Measurements from ENCODE around the gene PHEX.

DNA sequence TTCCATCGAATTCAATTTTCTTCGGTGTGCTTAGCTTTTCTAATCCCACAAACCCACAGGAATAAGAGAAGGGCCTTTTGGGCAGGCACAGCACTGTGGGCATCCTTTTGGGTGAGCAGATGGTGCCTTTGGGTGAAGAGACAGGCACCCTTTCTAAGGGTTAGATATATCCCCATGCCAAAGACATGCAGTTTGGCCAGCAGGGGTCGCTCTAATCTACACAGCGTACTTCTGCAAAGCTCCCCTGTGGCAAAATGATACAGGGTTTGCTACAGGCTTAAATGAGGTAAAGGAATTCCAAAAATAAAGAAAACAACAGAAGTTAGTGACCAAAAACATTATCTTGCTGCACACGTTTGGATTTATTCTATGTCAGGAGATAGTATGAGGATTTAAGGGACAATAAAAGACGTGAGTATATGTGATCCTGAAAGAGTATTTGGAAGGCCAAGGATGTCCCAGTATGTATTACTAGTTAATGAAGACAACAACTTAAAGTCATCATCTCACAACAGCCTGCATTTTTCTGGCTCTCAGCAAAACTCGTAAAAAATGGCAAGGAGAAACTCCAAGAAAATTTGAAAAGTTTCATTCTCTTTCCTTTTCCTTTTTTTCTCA, 49.5 kb downstream of the PHEX start:
- TF ChIP-seq, protein P1, sequence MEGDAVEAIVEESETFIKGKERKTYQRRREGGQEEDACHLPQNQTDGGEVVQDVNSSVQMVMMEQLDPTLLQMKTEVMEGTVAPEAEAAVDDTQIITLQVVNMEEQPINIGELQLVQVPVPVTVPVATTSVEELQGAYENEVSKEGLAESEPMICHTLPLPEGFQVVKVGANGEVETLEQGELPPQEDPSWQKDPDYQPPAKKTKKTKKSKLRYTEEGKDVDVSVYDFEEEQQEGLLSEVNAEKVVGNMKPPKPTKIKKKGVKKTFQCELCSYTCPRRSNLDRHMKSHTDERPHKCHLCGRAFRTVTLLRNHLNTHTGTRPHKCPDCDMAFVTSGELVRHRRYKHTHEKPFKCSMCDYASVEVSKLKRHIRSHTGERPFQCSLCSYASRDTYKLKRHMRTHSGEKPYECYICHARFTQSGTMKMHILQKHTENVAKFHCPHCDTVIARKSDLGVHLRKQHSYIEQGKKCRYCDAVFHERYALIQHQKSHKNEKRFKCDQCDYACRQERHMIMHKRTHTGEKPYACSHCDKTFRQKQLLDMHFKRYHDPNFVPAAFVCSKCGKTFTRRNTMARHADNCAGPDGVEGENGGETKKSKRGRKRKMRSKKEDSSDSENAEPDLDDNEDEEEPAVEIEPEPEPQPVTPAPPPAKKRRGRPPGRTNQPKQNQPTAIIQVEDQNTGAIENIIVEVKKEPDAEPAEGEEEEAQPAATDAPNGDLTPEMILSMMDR (IDR thresholded peaks at IDR 0.05 in 4 of 5, conservative IDR thresholded peaks at IDR 0.05 in 1 of 5), result peak in 2 of 5 experiments; percentile 11 to 36
- no peak for TF ChIP-seq POLR2A (IDR thresholded peaks at IDR 0.05)

All from gastrocnemius medialis (tissue), 4 donors.